Natural killer cell (primary cell): ENCODE measurements around the gene ARAP3. TPM values are rescaled to one million over a fixed set of nuclear protein-coding genes. Genes with fewer than 3 reads are reported as not detected.

ENCODE experiments used
- ATAC-seq, 3 donors: fragments of 150-1000 bp in 2 of 3; fragments of 200-7000 bp in 1 of 3; cut with Tn5 transposase; 1 replicate in 1 of 3; 2 replicates in 2 of 3; pipeline ENCODE4 v1.10.0; 2021; ENCODE audit warnings: mild to moderate bottlenecking in 2 of 3, moderate library complexity in 2 of 3
- DNase-seq, 2 donors: peaks; one replicate each; pipeline versions ENCODE4 v3.0.0 to v3.0.0-alpha.2; 2013 to 2021; ENCODE audit warnings: mixed read lengths in 1 of 2
- H3K27ac ChIP-seq: one replicate; pipeline ENCODE4 v1.5.1; 2013; ENCODE audit warnings: mild to moderate bottlenecking, low read length
- H3K27me3 ChIP-seq: one replicate; pipeline ENCODE4 v1.6.1; 2013; ENCODE audit warnings: low read length; ENCODE audit not compliant: control insufficient read depth, insufficient read depth
- H3K36me3 ChIP-seq: one replicate; pipeline ENCODE4 v1.6.1; 2013; ENCODE audit warnings: low read length; ENCODE audit not compliant: control insufficient read depth, insufficient read depth
- H3K4me1 ChIP-seq: one replicate; pipeline ENCODE4 v1.6.1; 2013; ENCODE audit warnings: low read length; ENCODE audit not compliant: control insufficient read depth, insufficient read depth
- H3K4me3 ChIP-seq: one replicate; pipeline ENCODE4 v1.5.1; 2013; ENCODE audit warnings: low read length
- H3K9me3 ChIP-seq: one replicate; pipeline ENCODE4 v1.6.1; 2013; ENCODE audit warnings: low read length; ENCODE audit not compliant: control insufficient read depth, insufficient read depth
- H3K27ac Mint-ChIP-seq, 2 donors: one replicate each; pipeline ENCODE4 v1.8.0; 2022; ENCODE audit warnings: mild to moderate bottlenecking in 2 of 2, mixed read lengths in 2 of 2, moderate library complexity in 1 of 2
- H3K27me3 Mint-ChIP-seq, 2 donors: one replicate each; pipeline ENCODE4 v1.8.0; 2022; ENCODE audit warnings: low read depth in 2 of 2, mixed read lengths in 2 of 2
- H3K36me3 Mint-ChIP-seq: one replicate; pipeline ENCODE4 v1.8.0; 2022; ENCODE audit warnings: mixed read lengths
- H3K4me1 Mint-ChIP-seq, 2 donors: one replicate each; pipeline ENCODE4 v1.8.0; 2022; ENCODE audit warnings: mixed read lengths in 2 of 2
- H3K4me3 Mint-ChIP-seq: one replicate; pipeline ENCODE4 v1.8.0; 2022; ENCODE audit warnings: mild to moderate bottlenecking, moderate library complexity, mixed read lengths
- H3K9me3 Mint-ChIP-seq, 2 donors: one replicate each; pipeline ENCODE4 v1.8.0; 2022; ENCODE audit warnings: mixed read lengths in 2 of 2
- WGBS: methylation state at CpG from one replicate; pipeline ENCODE4 v1.1.7; 2013; ENCODE audit warnings: missing lambda C conversion rate; ENCODE audit not compliant: insufficient coverage; 5-methylcytosine and 5-hydroxymethylcytosine counted together
- intact Hi-C: fragments of 100-400 bp; cut with micrococcal nuclease; formaldehyde crosslinking; loops from one replicate; pipeline ENCODE4 v1.14.2; 2022
- total RNA-seq, 4 donors: library from RNA; stranded (reverse); fragments of 120-200 nt in 1 of 4; gene quantifications; one replicate each; pipeline versions ENCODE4 v1.2.3 to v1.2.4, GENCODE V29; 2013 to 2022
- TF ChIP-seq, protein P1 (sequence below): fragments of 200-600 bp; IDR thresholded peaks from one replicate; pipeline ENCODE4 v1.8.0; 2022; ENCODE audit warnings: antibody characterized with exemption

Gene ARAP3
- total RNA-seq, 3 donors from 2014 or later (not counting 1 experiment from before 2014, with no cell fraction given) = 13.9 to 25.2 (median 19.6) TPM

DNA sequence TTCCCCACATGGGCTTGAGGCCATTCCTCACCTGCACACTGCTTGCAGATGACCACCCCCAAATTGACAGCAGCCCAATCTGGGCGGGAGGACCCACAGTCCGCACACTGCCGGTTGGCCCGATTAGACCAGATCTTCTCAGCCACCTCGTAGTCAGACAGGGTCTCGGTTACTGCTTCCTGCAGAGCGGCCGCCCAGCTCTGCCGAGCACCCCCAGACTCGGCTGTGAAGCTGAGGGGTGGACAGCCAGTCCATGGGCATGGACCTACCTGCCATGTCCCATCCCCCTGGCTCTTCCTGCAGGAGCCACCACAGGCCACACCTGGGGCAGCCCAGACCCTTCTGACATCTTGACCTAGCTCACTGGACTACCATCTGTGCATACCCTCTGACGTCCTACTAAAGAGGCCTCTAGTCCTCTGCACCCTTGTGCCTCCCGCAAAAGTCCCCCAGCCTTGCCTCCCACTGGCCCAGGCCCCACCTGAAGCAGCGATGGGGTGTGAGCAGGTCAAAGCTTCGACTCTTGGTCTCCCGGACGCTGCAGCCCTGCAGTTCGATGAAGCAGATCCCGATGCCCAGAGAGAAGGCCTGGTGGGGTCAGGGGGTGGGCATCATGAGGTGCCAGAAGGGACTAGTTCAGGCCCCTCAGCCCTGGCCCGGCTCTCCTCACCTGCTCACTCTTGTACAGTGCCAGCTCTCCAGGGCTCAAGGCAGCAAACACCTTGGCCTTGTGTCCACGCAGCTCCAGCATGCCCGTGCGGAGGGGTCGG lies 9.8 kb downstream of the ARAP3 start:
- intact Hi-C loops = no loop called here
- no peaks in the 10 kb centered on the region for H3K9me3 Mint-ChIP-seq
- WGBS = 94% methylated on average over 23 of the region's 23 CpGs
- DNase-seq = no peak
- H3K27me3 Mint-ChIP-seq = no peaks in the 10 kb centered on the region
- Histone ChIP-seq H3K4me3 (no peak overlapping the region), H3K9me3 (no peaks in the 10 kb centered on the region), H3K27ac (no peak overlapping the region), H3K27me3 (no peaks in the 10 kb centered on the region), H3K36me3 (peaks cover 2% of the 10 kb centered on the region), H3K4me1 (no peaks in the 10 kb centered on the region)
- TF ChIP-seq, protein P1, sequence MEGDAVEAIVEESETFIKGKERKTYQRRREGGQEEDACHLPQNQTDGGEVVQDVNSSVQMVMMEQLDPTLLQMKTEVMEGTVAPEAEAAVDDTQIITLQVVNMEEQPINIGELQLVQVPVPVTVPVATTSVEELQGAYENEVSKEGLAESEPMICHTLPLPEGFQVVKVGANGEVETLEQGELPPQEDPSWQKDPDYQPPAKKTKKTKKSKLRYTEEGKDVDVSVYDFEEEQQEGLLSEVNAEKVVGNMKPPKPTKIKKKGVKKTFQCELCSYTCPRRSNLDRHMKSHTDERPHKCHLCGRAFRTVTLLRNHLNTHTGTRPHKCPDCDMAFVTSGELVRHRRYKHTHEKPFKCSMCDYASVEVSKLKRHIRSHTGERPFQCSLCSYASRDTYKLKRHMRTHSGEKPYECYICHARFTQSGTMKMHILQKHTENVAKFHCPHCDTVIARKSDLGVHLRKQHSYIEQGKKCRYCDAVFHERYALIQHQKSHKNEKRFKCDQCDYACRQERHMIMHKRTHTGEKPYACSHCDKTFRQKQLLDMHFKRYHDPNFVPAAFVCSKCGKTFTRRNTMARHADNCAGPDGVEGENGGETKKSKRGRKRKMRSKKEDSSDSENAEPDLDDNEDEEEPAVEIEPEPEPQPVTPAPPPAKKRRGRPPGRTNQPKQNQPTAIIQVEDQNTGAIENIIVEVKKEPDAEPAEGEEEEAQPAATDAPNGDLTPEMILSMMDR = no peak
- H3K27ac Mint-ChIP-seq = no peak overlapping the region
- no peak overlapping the region for H3K4me3 Mint-ChIP-seq
- no peaks in the 10 kb centered on the region for H3K4me1 Mint-ChIP-seq
- ATAC-seq = no peak
- H3K36me3 Mint-ChIP-seq = no peaks in the 10 kb centered on the region

DNA sequence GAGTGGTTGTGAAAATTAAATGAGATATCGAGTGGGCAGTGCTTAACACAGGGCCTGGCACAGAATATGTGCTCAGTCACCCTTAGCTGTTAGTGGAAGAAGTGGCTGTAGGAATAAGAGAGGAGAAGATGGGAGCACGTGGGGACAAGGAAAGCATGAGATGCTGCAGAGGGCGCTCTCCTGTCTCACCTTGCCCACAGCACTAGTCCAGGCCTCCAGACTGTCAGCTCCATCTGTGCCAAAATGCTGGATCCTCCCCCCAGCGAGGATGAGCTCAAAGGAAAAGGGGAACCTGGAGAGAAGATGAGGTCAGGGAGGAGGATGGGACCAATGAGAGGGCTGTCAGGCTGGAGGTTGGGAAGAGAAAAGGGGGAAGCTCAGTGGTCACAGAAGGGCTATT lies 12.5 kb downstream of the ARAP3 start:
- Mint-ChIP-seq H3K27me3 (no peaks in the 10 kb centered on the region), H3K27ac (peak overlapping the region in 1 of 2 donors; percentile 6), H3K36me3 (no peaks in the 10 kb centered on the region), H3K4me3 (no peak overlapping the region), H3K9me3 (no peaks in the 10 kb centered on the region), H3K4me1 (peaks cover 4 to 5% of the 10 kb centered on the region in 2 donors)
- no peak for ATAC-seq
- no peaks in the 10 kb centered on the region for H3K9me3 ChIP-seq
- TF ChIP-seq, protein P1 = no peak
- no peak overlapping the region for H3K4me3 ChIP-seq
- intact Hi-C loops = loop anchor here (10.0 kb wide), 1 partner anchor 475 kb away; no protein-coding TSS in a partner anchor
- no peaks in the 10 kb centered on the region for H3K27me3 ChIP-seq
- WGBS = 72% methylated on average over 4 of the region's 4 CpGs
- no peak for DNase-seq
- peaks cover 3% of the 10 kb centered on the region for H3K4me1 ChIP-seq
- H3K36me3 ChIP-seq = peaks cover 2% of the 10 kb centered on the region
- H3K27ac ChIP-seq = no peak overlapping the region

DNA sequence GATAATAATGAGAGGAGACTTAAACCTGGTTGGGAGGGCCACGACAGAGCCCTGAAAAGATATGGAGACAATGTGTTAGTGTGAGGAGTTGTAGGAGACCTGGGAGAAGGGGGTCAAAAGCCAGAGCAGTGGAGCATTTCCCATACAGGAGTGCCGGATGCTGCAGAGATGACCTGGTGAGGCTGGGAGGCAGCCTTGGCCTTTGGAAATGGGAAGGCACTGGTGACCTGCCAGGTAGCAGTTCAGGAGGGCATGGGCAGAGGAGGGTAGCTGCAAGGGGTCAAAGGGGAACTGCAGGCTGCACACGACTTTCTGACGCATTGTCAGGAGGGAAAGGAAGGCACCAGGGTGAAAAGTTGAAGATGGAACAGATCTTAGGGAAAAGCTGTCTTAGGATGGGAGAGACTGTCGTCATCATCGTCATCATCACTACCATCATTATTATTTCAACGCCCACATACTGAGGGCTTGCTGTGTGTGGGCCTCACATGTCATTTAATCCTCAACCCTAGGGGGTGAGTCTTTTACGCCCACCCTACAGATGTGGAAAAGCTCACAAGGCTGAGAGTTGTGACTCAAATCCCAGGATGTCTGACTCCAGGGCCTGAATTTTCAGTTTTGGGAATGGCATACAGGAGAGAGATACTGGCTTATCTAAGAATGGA lies 13.3 kb downstream of the ARAP3 start:
- Histone ChIP-seq H3K9me3 (no peaks in the 10 kb centered on the region), H3K36me3 (peaks cover 2% of the 10 kb centered on the region), H3K4me3 (no peak overlapping the region), H3K27me3 (no peaks in the 10 kb centered on the region), H3K4me1 (peaks cover 3% of the 10 kb centered on the region), H3K27ac (no peak overlapping the region)
- Mint-ChIP-seq H3K9me3 (no peaks in the 10 kb centered on the region), H3K27ac (no peak overlapping the region), H3K4me1 (peaks cover 4 to 5% of the 10 kb centered on the region in 2 donors), H3K27me3 (no peaks in the 10 kb centered on the region), H3K4me3 (no peak overlapping the region), H3K36me3 (no peaks in the 10 kb centered on the region)
- ATAC-seq (no peak), DNase-seq (no peak)
- intact Hi-C loops = loop anchor here (10.0 kb wide), 1 partner anchor 476 kb away; no protein-coding TSS in a partner anchor
- TF ChIP-seq, protein P1 = no peak
- WGBS = 84% methylated on average over 5 of the region's 8 CpGs
